Measurements from ENCODE around the gene GOLGA8J.
"Not testable (repeated sequence)": the region's sequence is repeated elsewhere in the genome, so short reads cannot be mapped to it uniquely, and the experiment has no call there.

The GOLGA8J gene

DNA sequence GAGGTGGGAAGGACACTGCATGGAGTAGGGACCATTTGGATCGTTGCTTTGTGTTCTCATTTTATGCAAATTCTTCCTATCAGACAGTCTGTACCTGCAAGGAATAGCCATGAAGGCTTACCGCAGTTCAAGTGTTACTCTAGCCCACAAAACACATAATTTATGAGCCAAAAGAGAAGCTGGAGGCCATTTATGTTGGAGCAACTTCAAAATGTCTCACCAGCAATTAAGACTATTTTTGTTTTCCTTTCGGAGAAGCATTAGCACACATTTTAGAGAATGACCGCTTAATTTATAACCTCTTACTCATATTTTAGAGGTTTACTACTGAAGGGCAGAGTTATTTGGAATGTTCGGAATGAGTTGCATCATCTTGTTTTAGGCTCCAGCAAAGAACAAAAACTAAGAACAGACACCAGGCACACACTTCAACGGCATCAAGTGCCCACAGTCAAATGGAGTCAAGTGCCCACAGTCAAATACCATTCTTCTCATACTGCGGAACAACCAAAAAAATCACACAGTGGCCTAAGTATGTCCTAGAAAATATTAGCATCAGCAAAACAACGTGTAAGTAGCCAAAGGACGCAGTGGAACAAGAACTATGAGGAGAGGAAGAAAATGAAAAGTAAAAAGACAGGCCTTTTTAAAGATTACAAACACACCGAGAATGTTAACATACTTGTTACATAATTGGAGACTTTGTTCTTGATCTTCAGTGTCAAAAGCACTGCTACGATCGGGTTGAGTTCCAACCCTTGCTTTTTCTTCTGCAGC lies 17.5 kb upstream of the GOLGA8J start:
- TF ChIP-seq, protein P1, sequence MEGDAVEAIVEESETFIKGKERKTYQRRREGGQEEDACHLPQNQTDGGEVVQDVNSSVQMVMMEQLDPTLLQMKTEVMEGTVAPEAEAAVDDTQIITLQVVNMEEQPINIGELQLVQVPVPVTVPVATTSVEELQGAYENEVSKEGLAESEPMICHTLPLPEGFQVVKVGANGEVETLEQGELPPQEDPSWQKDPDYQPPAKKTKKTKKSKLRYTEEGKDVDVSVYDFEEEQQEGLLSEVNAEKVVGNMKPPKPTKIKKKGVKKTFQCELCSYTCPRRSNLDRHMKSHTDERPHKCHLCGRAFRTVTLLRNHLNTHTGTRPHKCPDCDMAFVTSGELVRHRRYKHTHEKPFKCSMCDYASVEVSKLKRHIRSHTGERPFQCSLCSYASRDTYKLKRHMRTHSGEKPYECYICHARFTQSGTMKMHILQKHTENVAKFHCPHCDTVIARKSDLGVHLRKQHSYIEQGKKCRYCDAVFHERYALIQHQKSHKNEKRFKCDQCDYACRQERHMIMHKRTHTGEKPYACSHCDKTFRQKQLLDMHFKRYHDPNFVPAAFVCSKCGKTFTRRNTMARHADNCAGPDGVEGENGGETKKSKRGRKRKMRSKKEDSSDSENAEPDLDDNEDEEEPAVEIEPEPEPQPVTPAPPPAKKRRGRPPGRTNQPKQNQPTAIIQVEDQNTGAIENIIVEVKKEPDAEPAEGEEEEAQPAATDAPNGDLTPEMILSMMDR (IDR thresholded peaks at IDR 0.05), result no peak

DNA sequence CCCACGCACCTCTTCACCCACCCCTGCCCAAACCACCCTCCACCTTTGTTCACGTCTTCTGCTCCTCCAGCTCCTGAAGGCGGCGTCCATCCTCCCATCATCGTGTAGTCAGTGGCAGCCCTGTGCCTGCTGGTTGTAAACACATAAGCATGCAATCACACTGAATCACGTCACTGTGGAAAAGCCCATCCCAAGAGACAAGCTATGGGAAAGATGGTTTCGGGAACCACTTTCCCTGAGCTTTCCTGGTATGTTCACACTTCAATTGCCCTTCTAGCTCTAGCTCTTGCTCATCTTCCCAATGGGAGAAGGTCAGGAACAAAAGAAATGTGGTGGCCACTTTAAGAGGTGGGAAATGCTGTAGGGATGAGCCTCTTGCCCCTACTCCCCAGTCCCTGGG lies 14.4 kb upstream of the GOLGA8J start:
- TF ChIP-seq, protein P1 (IDR thresholded peaks at IDR 0.05), result no peak

GRCh38 chr15:30072630-30073029 lies 10.1 kb upstream of the GOLGA8J start:
- TF ChIP-seq, protein P1 (IDR thresholded peaks at IDR 0.05), result no peak

GRCh38 chr15:30073915-30074314 lies 8.8 kb upstream of the GOLGA8J start:
- TF ChIP-seq, protein P1 (IDR thresholded peaks at IDR 0.05), result no peak

DNA sequence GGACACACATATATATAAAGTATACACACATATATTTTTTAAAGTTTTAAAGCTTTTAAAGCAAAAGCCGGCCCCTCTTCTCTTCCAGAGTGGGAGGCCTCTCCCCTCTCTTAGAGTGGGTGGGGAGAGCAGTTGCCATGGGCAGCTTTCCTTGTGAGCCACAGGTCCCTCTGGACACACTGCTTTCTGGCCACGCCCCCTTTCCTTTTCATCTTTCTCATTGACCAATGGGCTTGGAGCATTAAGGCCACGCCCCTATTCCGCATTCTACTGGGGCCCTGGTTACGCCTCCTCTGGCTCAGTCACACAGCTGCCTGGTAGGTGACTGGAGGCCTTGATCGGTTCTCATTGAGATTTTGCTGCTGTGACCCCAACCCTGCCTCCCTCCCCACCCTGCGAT lies 52.0 kb downstream of the GOLGA8J start, which contains the start of gene GOLGA8T:
TSS of gene GOLGA8T (plus strand) at position 301 of the 400 bp plus-strand sequence. CDS start at position 399, 98 bp downstream.
- TF ChIP-seq, protein P1 (IDR thresholded peaks at IDR 0.05), result not testable (repeated sequence)

Measured in LNCAP (cell line).